GM21529 (cell line): ENCODE data around the gene MMP25.

ENCODE experiments used
- ATAC-seq: cut with Tn5 transposase; IDR thresholded peaks from one replicate; pipeline ENCODE4 v1.9.1; 2021; ENCODE audit not compliant: unreplicated experiment

The MMP25 gene

DNA sequence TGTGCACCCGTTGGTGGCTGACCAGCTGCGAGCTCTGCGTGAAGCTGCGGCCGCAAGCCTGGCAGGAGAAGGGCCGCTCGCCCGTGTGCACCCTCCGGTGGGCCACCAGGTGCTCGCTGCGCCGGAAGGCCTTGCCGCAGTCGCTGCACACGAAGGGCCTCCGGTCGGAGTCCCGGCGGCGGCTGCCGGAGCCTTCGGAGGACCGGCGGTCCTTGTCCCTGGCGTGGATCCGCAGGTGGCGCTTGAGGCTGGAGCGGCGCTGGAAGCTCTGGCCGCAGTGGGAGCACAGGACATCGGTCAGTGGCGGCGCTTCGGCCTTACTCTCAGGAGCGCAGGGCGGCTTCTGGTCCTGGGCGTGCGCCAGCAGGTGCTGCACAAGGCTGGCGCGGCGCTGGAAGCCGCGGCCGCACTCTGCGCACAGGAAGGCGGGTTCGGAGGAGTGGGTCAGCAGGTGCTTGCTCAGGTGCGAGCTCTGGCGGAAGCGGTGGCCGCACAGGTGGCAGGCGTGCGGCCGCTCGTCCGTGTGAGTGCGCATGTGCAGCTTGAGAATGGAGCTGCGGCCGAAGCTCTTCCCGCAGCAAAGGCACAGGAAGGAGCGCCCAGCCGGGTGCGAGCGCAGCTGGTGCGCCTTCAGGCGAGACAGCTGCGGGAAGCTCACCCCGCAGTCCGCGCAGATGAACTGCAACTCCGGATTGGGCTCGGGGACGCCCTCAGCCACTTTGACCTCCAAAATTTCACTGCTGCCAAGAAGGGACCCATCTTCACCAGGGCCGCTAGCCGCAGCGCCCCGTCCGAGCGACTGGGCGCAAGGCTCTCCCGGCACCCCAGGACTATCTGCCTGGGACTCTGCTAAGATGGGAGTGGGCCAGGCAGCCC lies 43.6 kb downstream of the MMP25 start:
- no peak for ATAC-seq

DNA sequence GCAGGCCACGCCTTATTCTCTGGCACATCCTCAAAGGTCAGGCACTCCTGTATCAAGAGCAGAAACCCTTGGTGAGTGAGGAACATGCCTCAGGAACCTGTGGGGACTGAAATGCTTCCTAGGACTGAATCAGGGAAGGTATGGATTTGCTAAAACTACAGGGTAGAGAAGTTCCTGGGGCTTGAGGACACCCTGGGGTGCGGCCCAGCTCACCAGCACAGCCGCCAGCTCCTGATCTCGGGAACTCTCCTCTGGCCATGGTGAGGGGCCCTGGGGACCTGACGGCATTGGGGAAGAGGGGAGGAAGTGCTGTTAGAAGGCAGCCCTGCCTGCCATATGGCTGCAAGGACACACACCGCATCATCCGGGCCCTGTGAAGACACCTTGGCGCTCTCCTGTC lies 45.2 kb downstream of the MMP25 start:
- ATAC-seq, result no peak

- no peak for ATAC-seq
Observed at GRCh38 chr16:3092501-3092941, 46.2 kb downstream of the MMP25 start.

DNA sequence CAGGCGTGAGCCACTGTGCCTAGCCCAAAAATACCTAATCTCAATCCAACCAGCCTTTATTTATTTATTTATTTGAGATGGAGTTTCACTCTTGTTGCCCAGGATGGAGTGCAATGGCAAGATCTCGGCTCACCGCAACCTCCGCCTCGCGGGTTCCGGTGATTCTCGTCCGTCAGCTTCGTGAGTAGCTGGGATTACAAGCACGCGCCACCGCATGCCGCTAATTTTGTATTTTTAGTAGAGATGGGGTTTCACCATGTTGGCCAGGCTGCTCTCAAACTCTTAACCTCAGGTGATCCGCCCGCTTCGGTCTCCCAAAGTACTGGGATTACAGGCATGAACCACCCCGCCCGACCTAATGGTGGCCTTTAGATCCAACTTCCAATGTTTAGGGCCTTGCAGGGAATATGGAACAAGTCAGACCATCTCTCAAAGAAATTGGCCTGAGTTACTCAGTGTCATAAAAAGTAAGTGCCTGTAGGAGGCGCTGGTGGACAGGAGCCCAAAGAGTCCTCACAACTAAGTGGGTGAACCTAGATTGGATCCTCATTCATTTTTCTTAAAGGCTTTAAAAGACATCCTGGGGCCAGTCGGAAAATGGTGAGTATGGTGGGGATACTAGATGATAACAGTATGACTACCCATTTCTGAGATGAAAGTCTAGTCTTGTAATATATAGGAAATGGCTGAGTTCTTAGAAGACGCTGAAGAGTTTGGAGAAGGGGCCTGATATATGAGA lies 48.1 kb downstream of the MMP25 start:
- no peak for ATAC-seq

GRCh38 chr16:3095869-3096268 lies 49.5 kb downstream of the MMP25 start:
- peak; percentile 57 for ATAC-seq

GRCh38 chr16:3096362-3096761 lies 50.0 kb downstream of the MMP25 start:
- no peak for ATAC-seq

GRCh38 chr16:3097266-3097665 lies 50.9 kb downstream of the MMP25 start:
- no peak for ATAC-seq

- ATAC-seq, result no peak
Observed at GRCh38 chr16:3098459-3099394, 52.4 kb downstream of the MMP25 start, which contains the start of gene ZSCAN10. ZSCAN10 (minus strand) TSS chr16:3099294; CDS start chr16:3092937, 6,357 bp downstream.

GRCh38 chr16:3099395-3099731 lies 53.0 kb downstream of the MMP25 start:
- no peak for ATAC-seq

DNA sequence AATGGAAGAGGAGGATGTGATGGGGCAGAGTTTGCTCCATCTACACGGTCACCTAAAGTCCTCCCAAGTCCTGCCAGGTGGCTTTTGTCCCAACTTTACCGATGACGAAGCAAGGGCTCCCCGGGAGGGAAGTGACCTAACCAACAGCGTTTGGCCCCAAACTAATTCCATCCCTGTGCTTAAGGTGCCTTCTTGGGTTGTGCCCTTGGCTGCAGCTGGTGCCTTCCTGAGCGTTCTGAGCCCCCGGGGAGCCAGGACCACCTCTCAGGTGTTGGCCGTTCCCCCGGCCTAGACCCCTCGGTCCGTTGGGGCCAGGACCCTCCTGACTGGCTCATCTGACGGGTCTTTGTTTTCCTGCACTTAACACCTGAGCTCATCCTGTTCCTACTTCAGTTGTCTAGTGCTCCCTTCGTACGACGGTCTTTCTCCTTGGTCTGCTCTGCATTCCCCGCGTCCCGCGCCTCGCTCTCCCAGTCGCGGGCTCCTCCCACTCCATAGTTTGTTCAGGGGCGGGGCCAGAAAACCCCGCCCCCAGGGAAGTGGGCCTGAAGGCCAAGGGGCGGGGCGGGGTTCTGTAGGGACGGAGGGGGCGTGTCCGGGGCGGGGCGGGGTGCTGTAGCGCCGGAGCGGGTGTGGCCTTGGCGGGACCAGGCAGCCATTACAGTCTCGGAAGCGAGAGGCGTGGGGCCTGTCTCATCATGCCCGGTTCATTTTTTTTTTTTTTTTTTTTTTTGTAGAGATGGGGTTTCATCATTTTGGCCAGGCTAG lies 53.6 kb downstream of the MMP25 start:
- peak; percentile 64 for ATAC-seq

GRCh38 chr16:3101018-3101840 lies 54.9 kb downstream of the MMP25 start:
- ATAC-seq, result no peak

DNA sequence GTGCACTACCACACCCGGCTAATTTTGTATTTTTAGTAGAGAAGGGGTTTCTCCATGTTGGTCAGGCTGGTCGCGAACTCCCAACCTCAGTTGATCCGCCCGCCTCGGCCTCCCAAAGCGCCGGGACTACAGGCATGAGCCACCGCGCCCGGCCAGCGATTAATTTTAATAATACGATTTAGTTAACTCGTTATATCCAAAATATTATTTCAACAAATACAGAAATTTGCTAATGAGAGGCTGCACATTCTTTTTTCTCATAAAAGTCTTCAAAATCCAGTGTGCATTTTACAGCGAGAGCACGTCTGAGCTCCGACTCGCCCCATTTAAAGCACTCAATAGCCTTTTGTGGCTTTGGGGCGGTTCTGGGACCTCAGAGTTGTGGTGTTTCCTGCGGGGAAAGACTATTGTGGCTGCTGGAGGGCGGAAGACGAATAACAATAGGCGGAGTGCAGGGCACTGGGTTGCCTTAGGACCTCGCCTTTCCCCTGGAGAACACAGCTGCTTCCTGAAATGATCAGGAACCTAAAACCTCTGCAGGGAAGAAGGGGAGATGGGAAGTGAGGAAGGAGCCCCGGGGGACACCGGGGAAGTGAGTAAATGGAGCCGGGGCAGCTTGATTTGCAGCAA lies 55.6 kb downstream of the MMP25 start:
- no peak for ATAC-seq

- ATAC-seq, result peak; percentile 77
Observed at GRCh38 chr16:3106205-3106928, 60.0 kb downstream of the MMP25 start.
